CD14-positive monocyte (primary cell): ENCODE results near the gene FRMD4A. TPM values are rescaled to one million over a fixed set of nuclear protein-coding genes. Genes with fewer than 3 reads are reported as not detected.

Experiments
- DNase-seq, 3 donors: peaks; one replicate each; pipeline ENCODE4 v3.0.0-alpha.2; 2011 to 2022
- H2AFZ ChIP-seq: 2 replicates; pipeline ENCODE4 v1.6.0; 2012; ENCODE audit warnings: mild to moderate bottlenecking, low read depth, low read length, inconsistent platforms; ENCODE audit not compliant: insufficient read depth, poor library complexity, severe bottlenecking
- H3K27ac ChIP-seq, 2 donors: 1 replicate in 1 of 2; 2 replicates in 1 of 2; pipeline ENCODE4 v1.5.1; 2012 to 2013; ENCODE audit warnings: low read length in 2 of 2, control low read depth in 1 of 2, inconsistent platforms in 1 of 2, low read depth in 1 of 2, mild to moderate bottlenecking in 1 of 2
- H3K27me3 ChIP-seq, 2 donors: one replicate each; pipeline versions ENCODE4 v1.6.0 to v1.6.1; 2011 to 2013; ENCODE audit warnings: low read length in 2 of 2; ENCODE audit not compliant: control insufficient read depth in 2 of 2, insufficient read depth in 2 of 2
- H3K36me3 ChIP-seq, 2 donors: replicated peaks in 1 of 2; 1 replicate in 1 of 2; 2 replicates in 1 of 2; pipeline versions ENCODE4 v1.5.1 to v1.6.1; 2012 to 2013; ENCODE audit warnings: low read length in 2 of 2, control low read depth in 1 of 2, inconsistent platforms in 1 of 2, mild to moderate bottlenecking in 1 of 2; ENCODE audit not compliant: insufficient read depth in 2 of 2, control insufficient read depth in 1 of 2
- H3K4me1 ChIP-seq, 2 donors: 1 replicate in 1 of 2; 2 replicates in 1 of 2; pipeline versions ENCODE4 v1.5.1 to v1.6.1; 2012 to 2013; ENCODE audit warnings: low read length in 2 of 2, control low read depth in 1 of 2, inconsistent platforms in 1 of 2, mild to moderate bottlenecking in 1 of 2, moderate library complexity in 1 of 2; ENCODE audit not compliant: insufficient read depth in 2 of 2, control insufficient read depth in 1 of 2
- H3K4me2 ChIP-seq: replicated peaks from 2 replicates; pipeline ENCODE3; 2012; ENCODE audit warnings: low read length, moderate library complexity, mild to moderate bottlenecking; ENCODE audit not compliant: poor library complexity, severe bottlenecking; ENCODE audit errors: extremely low read depth
- H3K4me3 ChIP-seq, 3 experiments: fragments of 200-600 bp in 1 of 3; sonication (generic) in 1 of 3; replicated peaks in 1 of 3; 1 replicate in 2 of 3; 2 replicates in 1 of 3; pipeline ENCODE4 v1.5.1; 2011 to 2013; ENCODE audit warnings: low read length in 3 of 3, mild to moderate bottlenecking in 3 of 3, control low read depth in 2 of 3, low read depth in 2 of 3, inconsistent platforms in 1 of 3, moderate library complexity in 1 of 3
- H3K79me2 ChIP-seq: 2 replicates; pipeline ENCODE4 v1.6.0; 2012; ENCODE audit warnings: mild to moderate bottlenecking, control low read depth, inconsistent platforms, low read length, moderate library complexity; ENCODE audit not compliant: insufficient read depth
- H3K9ac ChIP-seq: 2 replicates; pipeline ENCODE4 v1.6.0; 2017; ENCODE audit warnings: low read length, mild to moderate bottlenecking; ENCODE audit not compliant: insufficient read depth, poor library complexity, severe bottlenecking
- H3K9me3 ChIP-seq, 2 donors: replicated peaks in 1 of 2; 1 replicate in 1 of 2; 2 replicates in 1 of 2; pipeline versions ENCODE4 v1.5.1 to v1.6.1; 2012 to 2013; ENCODE audit warnings: low read length in 2 of 2, control low read depth in 1 of 2; ENCODE audit not compliant: control insufficient read depth in 1 of 2, insufficient read depth in 1 of 2
- H4K20me1 ChIP-seq: 2 replicates; pipeline ENCODE4 v1.6.0; 2012; ENCODE audit warnings: mild to moderate bottlenecking, low read length, control low read depth, moderate library complexity; ENCODE audit not compliant: insufficient read depth
- H3K27ac Mint-ChIP-seq, 7 donors: one replicate each; pipeline ENCODE4 v1.8.0; 2020; ENCODE audit warnings: mild to moderate bottlenecking in 7 of 7, mixed read lengths in 7 of 7, moderate library complexity in 6 of 7, inconsistent platforms in 2 of 7
- H3K27me3 Mint-ChIP-seq, 3 donors: one replicate each; pipeline ENCODE4 v1.8.0; 2021 to 2022; ENCODE audit warnings: low read depth in 3 of 3, mild to moderate bottlenecking in 3 of 3, mixed read lengths in 3 of 3, moderate library complexity in 3 of 3, inconsistent platforms in 1 of 3
- H3K36me3 Mint-ChIP-seq, 2 donors: one replicate each; pipeline ENCODE4 v1.8.0; 2020; ENCODE audit warnings: mixed read lengths in 2 of 2, inconsistent platforms in 1 of 2, mild to moderate bottlenecking in 1 of 2
- H3K4me1 Mint-ChIP-seq: one replicate; pipeline ENCODE4 v1.8.0; 2020; ENCODE audit warnings: mild to moderate bottlenecking, mixed read lengths
- H3K4me3 Mint-ChIP-seq, 2 donors: one replicate each; pipeline ENCODE4 v1.8.0; 2020; ENCODE audit warnings: mild to moderate bottlenecking in 2 of 2, mixed read lengths in 2 of 2, moderate library complexity in 1 of 2
- H3K9me3 Mint-ChIP-seq, 7 donors: one replicate each; pipeline ENCODE4 v1.8.0; 2020 to 2022; ENCODE audit warnings: mixed read lengths in 7 of 7, mild to moderate bottlenecking in 6 of 7, moderate library complexity in 6 of 7, inconsistent platforms in 2 of 7
- WGBS: methylation state at CpG from one replicate; pipeline ENCODE4 v1.1.5; 2013; ENCODE audit warnings: missing lambda C conversion rate; ENCODE audit not compliant: insufficient coverage; 5-methylcytosine and 5-hydroxymethylcytosine counted together
- intact Hi-C, 2 donors: fragments of 100-400 bp; cut with micrococcal nuclease; formaldehyde crosslinking; loops; one replicate each; pipeline versions ENCODE4 v1.15.0 to v1.15.1; 2023
- polyA plus RNA-seq, 3 donors: library from polyadenylated mRNA; depleted of rRNA in 1 of 3; unstranded in 2 of 3; stranded (reverse) in 1 of 3; fragments of 300-500 nt in 2 of 3; fragments of >200 nt in 1 of 3; fragmentation: Illumina TruSeq in 2 of 3; gene quantifications; 1 replicate in 2 of 3; 2 replicates in 1 of 3; pipeline ENCODE4 v1.2.3, GENCODE V29; 2012 to 2021
- TF ChIP-seq, protein P1 (sequence below): fragments of 200-600 bp; IDR thresholded peaks from one replicate; pipeline ENCODE4 v1.8.0; 2022; ENCODE audit warnings: antibody characterized with exemption, mild to moderate bottlenecking

FRMD4A gene
- polyA plus RNA-seq, 3 donors: 0.12 TPM; not detected in 2

DNA sequence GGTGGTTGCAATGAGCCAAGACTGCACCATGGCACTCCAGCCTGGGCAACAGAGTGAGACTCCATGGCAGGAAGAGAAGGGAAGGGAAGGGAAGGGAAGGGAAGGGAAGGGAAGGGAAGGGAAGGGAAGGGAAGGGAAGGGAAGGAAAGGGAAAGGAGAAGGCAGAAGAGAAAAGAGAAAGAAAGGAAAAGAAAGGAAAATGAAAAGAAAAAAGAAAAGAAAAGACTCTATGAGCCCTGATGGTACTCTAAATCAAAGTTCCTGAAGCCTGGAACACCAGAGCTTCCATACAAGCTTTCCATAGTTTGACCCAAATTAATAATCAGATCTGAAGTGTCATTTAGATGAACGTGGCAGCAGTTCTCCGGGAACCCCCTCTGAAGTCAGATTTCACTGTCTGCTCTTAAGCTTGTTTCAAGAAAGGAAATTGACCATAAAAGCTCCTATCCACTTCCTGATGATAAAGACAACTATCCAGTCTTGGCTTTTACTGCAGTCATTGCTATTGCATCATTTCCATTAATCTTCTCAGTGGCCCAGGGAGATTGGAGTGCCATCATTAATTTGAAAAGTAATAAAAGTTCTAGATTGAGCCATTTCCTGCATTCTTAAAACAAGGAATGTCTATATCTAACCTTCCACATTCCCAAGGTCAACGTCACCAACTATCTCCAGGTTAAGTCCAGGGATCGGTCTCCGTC lies 44.2 kb upstream of the FRMD4A start:
- no peaks in the 10 kb centered on the region for H3K36me3 Mint-ChIP-seq
- no peaks in the 10 kb centered on the region for H3K4me1 ChIP-seq
- no peaks in the 10 kb centered on the region for H3K4me1 Mint-ChIP-seq
- H3K27me3 ChIP-seq: peaks cover 0 to 2% of the 10 kb centered on the region in 2 donors
- peaks cover 0 to 6% (median 0%) of the 10 kb centered on the region in 7 donors for H3K9me3 Mint-ChIP-seq
- no peak overlapping the region for H3K4me3 Mint-ChIP-seq
- peaks cover 5 to 8% (median 6%) of the 10 kb centered on the region in 3 donors for H3K27me3 Mint-ChIP-seq
- no peak overlapping the region for H3K9ac ChIP-seq
- DNase-seq: no peak
- TF ChIP-seq, protein P1, sequence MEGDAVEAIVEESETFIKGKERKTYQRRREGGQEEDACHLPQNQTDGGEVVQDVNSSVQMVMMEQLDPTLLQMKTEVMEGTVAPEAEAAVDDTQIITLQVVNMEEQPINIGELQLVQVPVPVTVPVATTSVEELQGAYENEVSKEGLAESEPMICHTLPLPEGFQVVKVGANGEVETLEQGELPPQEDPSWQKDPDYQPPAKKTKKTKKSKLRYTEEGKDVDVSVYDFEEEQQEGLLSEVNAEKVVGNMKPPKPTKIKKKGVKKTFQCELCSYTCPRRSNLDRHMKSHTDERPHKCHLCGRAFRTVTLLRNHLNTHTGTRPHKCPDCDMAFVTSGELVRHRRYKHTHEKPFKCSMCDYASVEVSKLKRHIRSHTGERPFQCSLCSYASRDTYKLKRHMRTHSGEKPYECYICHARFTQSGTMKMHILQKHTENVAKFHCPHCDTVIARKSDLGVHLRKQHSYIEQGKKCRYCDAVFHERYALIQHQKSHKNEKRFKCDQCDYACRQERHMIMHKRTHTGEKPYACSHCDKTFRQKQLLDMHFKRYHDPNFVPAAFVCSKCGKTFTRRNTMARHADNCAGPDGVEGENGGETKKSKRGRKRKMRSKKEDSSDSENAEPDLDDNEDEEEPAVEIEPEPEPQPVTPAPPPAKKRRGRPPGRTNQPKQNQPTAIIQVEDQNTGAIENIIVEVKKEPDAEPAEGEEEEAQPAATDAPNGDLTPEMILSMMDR: no peak
- 80% methylated on average over 3 of the region's 5 CpGs for WGBS
- intact Hi-C loops: no loop called here
- no peak overlapping the region for H3K4me3 ChIP-seq
- H3K36me3 ChIP-seq: no peaks in the 10 kb centered on the region
- H2AFZ ChIP-seq: no peak overlapping the region
- no peak overlapping the region for H3K27ac ChIP-seq
- H3K9me3 ChIP-seq: no peaks in the 10 kb centered on the region
- H3K27ac Mint-ChIP-seq: no peak overlapping the region
- no peak overlapping the region for H3K4me2 ChIP-seq
- no peaks in the 10 kb centered on the region for H4K20me1 ChIP-seq
- no peaks in the 10 kb centered on the region for H3K79me2 ChIP-seq

DNA sequence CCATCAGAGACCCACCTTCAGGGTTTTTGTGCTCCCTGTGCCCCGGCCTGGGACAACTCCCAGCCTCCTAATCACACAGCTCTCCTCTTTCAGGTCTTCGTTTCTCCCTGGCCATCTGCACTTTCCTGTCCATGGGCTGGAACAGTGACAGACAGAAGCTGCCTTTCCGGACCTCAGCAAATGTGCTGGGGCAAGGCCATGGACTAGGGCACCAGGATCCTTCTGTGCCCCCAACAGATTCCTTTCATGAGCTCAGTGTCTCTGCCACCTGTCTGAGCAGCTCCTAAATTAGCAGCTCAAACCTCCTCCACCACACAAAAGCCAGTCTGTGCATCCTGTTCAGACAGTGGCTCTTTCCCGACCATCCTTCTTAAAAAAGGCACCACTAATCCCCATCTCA lies 41.9 kb upstream of the FRMD4A start:
- Histone ChIP-seq H3K27ac (no peak overlapping the region), H3K9ac (no peak overlapping the region), H3K4me1 (no peaks in the 10 kb centered on the region), H3K9me3 (no peaks in the 10 kb centered on the region), H4K20me1 (no peaks in the 10 kb centered on the region), H3K4me3 (no peak overlapping the region), H2AFZ (no peak overlapping the region), H3K36me3 (no peaks in the 10 kb centered on the region), H3K27me3 (no peaks in the 10 kb centered on the region), H3K4me2 (no peak overlapping the region), H3K79me2 (no peaks in the 10 kb centered on the region)
- no peak overlapping the region for H3K4me3 Mint-ChIP-seq
- intact Hi-C loops: no loop called here
- WGBS: 93% methylated on average over 4 of the region's 4 CpGs
- no peaks in the 10 kb centered on the region for H3K4me1 Mint-ChIP-seq
- peaks cover 0 to 11% (median 2%) of the 10 kb centered on the region in 7 donors for H3K9me3 Mint-ChIP-seq
- H3K36me3 Mint-ChIP-seq: no peaks in the 10 kb centered on the region
- TF ChIP-seq, protein P1: no peak
- H3K27me3 Mint-ChIP-seq: peaks cover 3 to 8% (median 4%) of the 10 kb centered on the region in 3 donors
- no peak overlapping the region for H3K27ac Mint-ChIP-seq
- no peak for DNase-seq
